Measurements from ENCODE around the gene UNC13D.

GRCh38 chr17:75815399-75815798 is 28.8 kb downstream of the UNC13D start:
- no peak for TF ChIP-seq RAD21 (CRISPR knock-in tag; conservative IDR thresholded peaks at IDR 0.05 in 1 of 2, IDR thresholded peaks at IDR 0.05 in 1 of 2)
- no peak for TF ChIP-seq POLR2A (conservative IDR thresholded peaks at IDR 0.05)
- TF ChIP-seq ZNF134 (CRISPR knock-in tag; conservative IDR thresholded peaks at IDR 0.05): no peak
- no peak for TF ChIP-seq NR3C1 (CRISPR knock-in tag; IDR thresholded peaks at IDR 0.05)
- TF ChIP-seq PATZ1 (CRISPR knock-in tag; IDR thresholded peaks at IDR 0.05; ENCODE audit: borderline replicate concordance): no peak
- no peak for TF ChIP-seq CREB3 (tag; conservative IDR thresholded peaks at IDR 0.05; ENCODE audit: low read depth)
- TF ChIP-seq RBM22 (IDR thresholded peaks at IDR 0.05; ENCODE audit: low read depth, low read length, poor library complexity, severe bottlenecking): no peak
